Neuronal stem cell (in vitro differentiated cells): Measurements from ENCODE around the gene DBT.
"Not testable (repeated sequence)": the region's sequence is repeated elsewhere in the genome, so short reads cannot be mapped to it uniquely, and the experiment has no call there.

Source experiments
- DNase-seq: peaks from one replicate; pipeline ENCODE4 v3.0.0-alpha.2; 2013; ENCODE audit warnings: low spot score
- H2AFZ ChIP-seq: one replicate; pipeline ENCODE4 v1.6.1; 2013; ENCODE audit warnings: mild to moderate bottlenecking, low read length, inconsistent platforms
- H2AK5ac ChIP-seq: 2 replicates; pipeline ENCODE4 v1.6.1; 2013; ENCODE audit warnings: low read depth, mild to moderate bottlenecking, inconsistent platforms, low read length, moderate library complexity, mixed read lengths
- H2BK120ac ChIP-seq: 2 replicates; pipeline ENCODE4 v1.6.1; 2013; ENCODE audit warnings: low read depth, mild to moderate bottlenecking, inconsistent platforms, low read length, moderate library complexity, mixed read lengths
- H2BK12ac ChIP-seq: one replicate; pipeline ENCODE4 v1.6.1; 2013; ENCODE audit warnings: low read length, inconsistent platforms
- H2BK15ac ChIP-seq: 2 replicates; pipeline ENCODE4 v1.6.1; 2013; ENCODE audit warnings: mild to moderate bottlenecking, low read length, inconsistent platforms, mixed read lengths
- H2BK5ac ChIP-seq: one replicate; pipeline ENCODE4 v1.6.1; 2013; ENCODE audit warnings: inconsistent platforms, mild to moderate bottlenecking, low read length, moderate library complexity
- H3K14ac ChIP-seq: one replicate; pipeline ENCODE4 v1.6.1; 2013; ENCODE audit warnings: low read length, inconsistent platforms
- H3K18ac ChIP-seq: 2 replicates; pipeline ENCODE4 v1.6.1; 2013; ENCODE audit warnings: low read length, inconsistent platforms
- H3K23ac ChIP-seq: 2 replicates; pipeline ENCODE4 v1.6.1; 2013; ENCODE audit warnings: low read depth, mild to moderate bottlenecking, mixed read lengths, low read length, inconsistent platforms; ENCODE audit not compliant: poor library complexity
- H3K27ac ChIP-seq: replicated peaks from 3 replicates; pipeline ENCODE4 v1.5.1; 2013; ENCODE audit warnings: low read length, inconsistent platforms
- H3K27me3 ChIP-seq, 3 experiments: 2 replicates each; pipeline ENCODE4 v1.6.1; 2013; ENCODE audit warnings: low read length in 3 of 3, mild to moderate bottlenecking in 2 of 3, inconsistent platforms in 1 of 3, low read depth in 1 of 3, mixed read lengths in 1 of 3, moderate library complexity in 1 of 3; ENCODE audit not compliant: control insufficient read depth in 3 of 3, insufficient read depth in 3 of 3
- H3K36me3 ChIP-seq, 2 donors: replicated peaks in 1 of 2; 2 replicates each; pipeline ENCODE4 v1.6.1; 2013; ENCODE audit warnings: low read length in 2 of 2; ENCODE audit not compliant: control insufficient read depth in 2 of 2, insufficient read depth in 2 of 2
- H3K4ac ChIP-seq: 2 replicates; pipeline ENCODE4 v1.6.1; 2013; ENCODE audit warnings: inconsistent platforms, mild to moderate bottlenecking, low read length, moderate library complexity
- H3K4me1 ChIP-seq, 2 donors: 1 replicate in 1 of 2; 2 replicates in 1 of 2; pipeline ENCODE4 v1.6.1; 2013; ENCODE audit warnings: low read length in 2 of 2, low read depth in 1 of 2; ENCODE audit not compliant: control insufficient read depth in 2 of 2, insufficient read depth in 1 of 2
- H3K4me2 ChIP-seq: one replicate; pipeline ENCODE4 v1.6.1; 2013; ENCODE audit warnings: mild to moderate bottlenecking, low read length, inconsistent platforms; ENCODE audit not compliant: insufficient read depth, poor library complexity, severe bottlenecking
- H3K4me3 ChIP-seq, 2 donors: 2 replicates each; pipeline ENCODE4 v1.5.1; 2013; ENCODE audit warnings: low read length in 2 of 2, mild to moderate bottlenecking in 2 of 2, inconsistent platforms in 1 of 2, moderate library complexity in 1 of 2
- H3K79me1 ChIP-seq: one replicate; pipeline ENCODE4 v1.6.1; 2013; ENCODE audit warnings: low read depth, mild to moderate bottlenecking, inconsistent platforms, low read length, moderate library complexity
- H3K9ac ChIP-seq: one replicate; pipeline ENCODE4 v1.6.1; 2013; ENCODE audit warnings: mild to moderate bottlenecking, low read depth, low read length, inconsistent platforms; ENCODE audit not compliant: poor library complexity
- H3K9me3 ChIP-seq, 2 donors: replicated peaks in 1 of 2; 2 replicates each; pipeline versions ENCODE3 to v1.6.1; 2013; ENCODE audit warnings: low read length in 2 of 2, mild to moderate bottlenecking in 2 of 2, inconsistent platforms in 1 of 2, low read depth in 1 of 2, mixed read lengths in 1 of 2, moderate library complexity in 1 of 2; ENCODE audit not compliant: control insufficient read depth in 2 of 2, insufficient read depth in 1 of 2
- H4K8ac ChIP-seq: one replicate; pipeline ENCODE4 v1.6.1; 2013; ENCODE audit warnings: low read depth, mild to moderate bottlenecking, inconsistent platforms, low read length, moderate library complexity
- H4K91ac ChIP-seq: one replicate; pipeline ENCODE4 v1.6.1; 2013; ENCODE audit warnings: low read length, low read depth, mild to moderate bottlenecking, inconsistent platforms; ENCODE audit not compliant: poor library complexity
- WGBS, 2 donors: extraction: QIAGEN DNeasy Blood & Tissue Kit; methylation state at CpG; one replicate each; pipeline ENCODE4 v1.1.7; 2013; ENCODE audit warnings: missing lambda C conversion rate in 2 of 2, mixed read lengths in 1 of 2; ENCODE audit not compliant: insufficient read length in 2 of 2, insufficient replicate concordance in 1 of 2; ENCODE audit errors: extremely low coverage in 2 of 2; 5-methylcytosine and 5-hydroxymethylcytosine counted together

Gene DBT

DNA sequence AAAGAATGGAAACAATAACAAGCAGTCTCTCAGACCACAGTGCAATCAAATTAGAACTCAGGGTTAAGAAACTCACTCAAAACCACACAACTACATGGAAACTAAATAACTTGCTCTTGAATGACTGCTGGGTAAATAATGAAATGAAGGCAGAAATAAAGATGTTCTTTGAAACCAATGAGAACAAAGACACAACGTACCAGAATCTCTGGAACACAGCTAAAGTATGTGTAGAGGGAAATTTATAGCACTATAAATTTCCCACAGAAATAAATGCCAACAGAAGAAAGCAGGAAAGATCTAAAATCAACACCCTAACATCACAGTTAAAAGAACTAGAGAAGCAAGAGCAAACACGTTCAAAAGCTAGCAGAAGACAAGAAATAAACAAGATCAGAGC, 46.9 kb downstream of the DBT start:
- H3K79me1 ChIP-seq, H2BK120ac ChIP-seq, H2AFZ ChIP-seq, H3K4me3 ChIP-seq, H3K27ac ChIP-seq, H3K9ac ChIP-seq, H3K18ac ChIP-seq, H3K4me1 ChIP-seq, H2BK15ac ChIP-seq, H2BK12ac ChIP-seq, H4K8ac ChIP-seq, H4K91ac ChIP-seq, H3K27me3 ChIP-seq, H2BK5ac ChIP-seq, H2AK5ac ChIP-seq, H3K23ac ChIP-seq, DNase-seq, H3K4ac ChIP-seq, H3K4me2 ChIP-seq, H3K14ac ChIP-seq, H3K9me3 ChIP-seq: not testable (repeated sequence)
- no CpG with 5 or more reads among the region's 2 CpGs for WGBS, 2 donors
- H3K36me3 ChIP-seq, result peaks cover 1 to 60% of the 10 kb centered on the region in 2 donors

GRCh38 chr1:100200060-100200459, 49.6 kb downstream of the DBT start:
- not testable (repeated sequence) for H3K23ac ChIP-seq, H2BK12ac ChIP-seq, H3K4me1 ChIP-seq, H2BK15ac ChIP-seq, H2AFZ ChIP-seq, H2AK5ac ChIP-seq, H2BK5ac ChIP-seq, H3K4me3 ChIP-seq, DNase-seq, H2BK120ac ChIP-seq, H3K27me3 ChIP-seq, H3K9ac ChIP-seq, H3K79me1 ChIP-seq, H3K9me3 ChIP-seq, H3K27ac ChIP-seq, H4K91ac ChIP-seq, H4K8ac ChIP-seq, H3K18ac ChIP-seq, H3K14ac ChIP-seq, H3K4ac ChIP-seq
- no CpG with 5 or more reads among the region's 6 CpGs for WGBS, 2 donors
- H3K36me3 ChIP-seq, result peaks cover 0 to 64% of the 10 kb centered on the region in 2 donors
- H3K4me2 ChIP-seq, result peak overlapping the region; percentile 18

DNA sequence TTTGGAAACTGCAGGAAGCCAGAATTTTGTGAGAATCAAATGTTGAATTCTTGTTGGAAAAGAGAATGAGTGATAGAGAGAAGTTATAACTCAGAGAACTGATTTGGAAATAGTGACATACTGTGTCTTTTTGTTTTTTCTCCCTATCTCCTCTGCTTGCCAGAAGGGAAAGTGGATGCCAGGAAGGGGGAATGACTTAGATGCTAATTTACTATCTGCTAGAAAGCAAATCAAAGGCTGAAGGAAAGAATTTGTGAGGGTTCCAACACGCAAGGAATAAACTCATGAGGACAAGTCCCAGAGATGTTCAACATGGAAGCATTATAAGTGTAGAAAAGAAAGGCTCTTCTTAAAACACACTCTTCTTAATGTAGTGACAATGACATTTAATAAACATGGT, 51.0 kb downstream of the DBT start:
- no peak for DNase-seq
- H2BK15ac ChIP-seq, result no peak overlapping the region
- H3K4me1 ChIP-seq, result peaks cover 0 to 7% of the 10 kb centered on the region in 2 donors
- H3K23ac ChIP-seq, result no peak overlapping the region
- no peak overlapping the region for H3K27ac ChIP-seq
- H3K27me3 ChIP-seq, result no peaks in the 10 kb centered on the region
- no peak overlapping the region for H3K18ac ChIP-seq
- H2AFZ ChIP-seq, result no peak overlapping the region
- no peak overlapping the region for H3K4me2 ChIP-seq
- no peak overlapping the region for H3K4ac ChIP-seq
- no peak overlapping the region for H2AK5ac ChIP-seq
- peaks cover 1% of the 10 kb centered on the region for H3K79me1 ChIP-seq
- no peak overlapping the region for H3K14ac ChIP-seq
- WGBS, 2 donors, result no CpG with 5 or more reads among the region's 1 CpG
- H3K4me3 ChIP-seq, result no peak overlapping the region
- H2BK12ac ChIP-seq, result no peak overlapping the region
- no peak overlapping the region for H2BK120ac ChIP-seq
- no peak overlapping the region for H4K8ac ChIP-seq
- H2BK5ac ChIP-seq, result no peak overlapping the region
- no peak overlapping the region for H3K9ac ChIP-seq
- H3K36me3 ChIP-seq, result peaks cover 0 to 72% of the 10 kb centered on the region in 2 donors
- H4K91ac ChIP-seq, result no peak overlapping the region
- H3K9me3 ChIP-seq, result no peaks in the 10 kb centered on the region

DNA sequence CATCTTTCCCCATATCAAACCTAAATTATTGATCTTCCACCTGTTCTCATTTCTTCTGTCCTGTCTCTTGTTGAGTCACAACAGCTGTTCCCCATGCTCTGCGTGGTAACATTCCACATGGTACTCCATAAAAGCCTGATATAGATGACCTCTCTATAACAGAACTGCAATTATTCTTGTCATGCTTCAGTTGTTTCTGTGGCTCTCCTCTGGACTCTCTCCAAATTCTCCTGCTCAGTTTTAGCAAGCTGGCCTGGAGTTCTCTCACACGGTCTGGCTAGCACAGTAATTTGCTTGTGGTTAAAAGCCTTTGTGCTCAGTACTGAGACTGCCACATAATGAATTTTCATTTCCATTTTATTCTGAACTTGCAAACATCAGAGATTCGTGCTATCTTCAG, 61.0 kb downstream of the DBT start:
- no peak overlapping the region for H3K4me3 ChIP-seq
- no peak overlapping the region for H3K27ac ChIP-seq
- H3K23ac ChIP-seq, result no peak overlapping the region
- no peak overlapping the region for H2AK5ac ChIP-seq
- no peak overlapping the region for H2BK12ac ChIP-seq
- peaks cover 0 to under 1% (median 0%) of the 10 kb centered on the region in 3 experiments for H3K27me3 ChIP-seq
- H3K4me1 ChIP-seq, result no peaks in the 10 kb centered on the region
- no peak overlapping the region for H2BK15ac ChIP-seq
- no peak overlapping the region for H3K14ac ChIP-seq
- H3K9me3 ChIP-seq, result no peaks in the 10 kb centered on the region
- no peak overlapping the region for H2AFZ ChIP-seq
- no peak overlapping the region for H4K8ac ChIP-seq
- H3K9ac ChIP-seq, result no peak overlapping the region
- no peak overlapping the region for H3K4me2 ChIP-seq
- H3K36me3 ChIP-seq, result peaks cover 2 to 4% of the 10 kb centered on the region in 2 donors
- H2BK5ac ChIP-seq, result no peak overlapping the region
- H2BK120ac ChIP-seq, result no peak overlapping the region
- no CpG with 5 or more reads among the region's 3 CpGs for WGBS, 2 donors
- no peak for DNase-seq
- H3K4ac ChIP-seq, result no peak overlapping the region
- no peak overlapping the region for H3K18ac ChIP-seq
- H3K79me1 ChIP-seq, result no peaks in the 10 kb centered on the region
- no peak overlapping the region for H4K91ac ChIP-seq
